HS-27A (cell line): ENCODE measurements around the gene PDZRN4.
"Not testable (repeated sequence)": the region's sequence is repeated elsewhere in the genome, so short reads cannot be mapped to it uniquely, and the experiment has no call there.

ENCODE experiments used
- DNase-seq: peaks from one replicate; pipeline ENCODE4 v3.0.0-alpha.2; 2012; ENCODE audit warnings: low read depth, missing footprints

The PDZRN4 gene

GRCh38 chr12:41563051-41563450, 374.9 kb downstream of the PDZRN4 start:
- no peak for DNase-seq

- no peak for DNase-seq
These were observed 376.7 kb downstream of the PDZRN4 start for GRCh38 chr12:41564816-41565215.

DNA sequence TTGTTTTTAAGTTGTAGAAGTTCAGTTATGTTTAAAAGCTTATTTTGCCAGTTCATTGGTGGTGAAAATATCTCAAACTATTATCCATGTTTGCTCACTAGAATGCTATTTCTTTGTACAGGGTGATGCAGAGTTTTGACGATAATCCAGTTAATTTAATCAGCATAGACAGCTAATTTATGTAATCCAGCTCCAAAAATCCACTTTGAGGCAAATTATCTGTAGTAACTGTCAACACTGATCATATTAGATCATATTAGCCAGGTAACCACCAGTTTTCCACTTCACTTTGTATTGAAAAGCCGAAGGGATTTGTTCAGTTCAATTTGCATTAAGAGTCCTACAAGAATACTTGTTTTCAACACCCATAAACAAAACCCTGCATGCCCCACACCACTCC, 378.6 kb downstream of the PDZRN4 start:
- no peak for DNase-seq

GRCh38 chr12:41573445-41573844, 385.3 kb downstream of the PDZRN4 start:
- DNase-seq: no peak

DNA sequence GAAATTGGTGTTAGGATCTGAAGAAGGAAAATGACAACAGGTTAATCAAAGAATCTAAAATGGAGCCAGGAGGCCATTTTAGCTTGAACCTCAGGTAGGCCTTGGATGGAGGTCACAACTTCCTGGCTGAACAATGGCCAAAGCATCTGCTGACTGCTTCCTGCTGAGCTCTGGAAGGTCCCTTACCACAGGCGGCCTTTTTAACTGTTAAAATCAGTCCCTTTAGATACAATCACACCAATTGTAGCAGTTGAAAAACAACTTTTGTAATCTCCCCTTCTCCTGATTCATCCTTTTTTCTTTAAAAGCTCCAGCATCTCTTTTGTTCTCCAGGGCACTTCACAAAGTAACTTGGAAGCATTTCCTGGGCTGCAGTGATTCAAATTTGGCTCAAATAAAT, 388.8 kb downstream of the PDZRN4 start:
- DNase-seq: no peak

DNA sequence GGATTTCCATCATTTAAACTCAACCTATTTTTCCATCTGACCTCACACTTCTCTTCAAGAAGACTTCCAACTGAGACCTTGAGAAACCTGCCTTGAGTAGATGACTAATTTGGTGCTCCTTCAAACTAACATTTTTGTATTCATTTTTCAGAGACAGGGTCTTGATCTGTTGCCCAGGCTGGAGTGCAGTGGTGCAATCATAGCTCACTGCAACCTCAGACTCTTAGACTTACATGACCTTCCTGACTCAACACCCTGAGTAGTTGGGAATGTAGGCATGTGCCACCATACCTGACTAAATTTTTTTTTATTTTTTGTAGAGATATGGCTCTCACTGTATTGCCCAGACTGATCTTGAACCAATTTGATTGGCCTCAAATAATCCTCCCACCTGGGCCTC, 389.9 kb downstream of the PDZRN4 start:
- no peak for DNase-seq

GRCh38 chr12:41585784-41586183, 397.7 kb downstream of the PDZRN4 start:
- no peak for DNase-seq

GRCh38 chr12:41587574-41587973, 399.5 kb downstream of the PDZRN4 start:
- no peak for DNase-seq

- no peak for DNase-seq
These were observed 401.8 kb downstream of the PDZRN4 start for GRCh38 chr12:41589878-41590277.

DNA sequence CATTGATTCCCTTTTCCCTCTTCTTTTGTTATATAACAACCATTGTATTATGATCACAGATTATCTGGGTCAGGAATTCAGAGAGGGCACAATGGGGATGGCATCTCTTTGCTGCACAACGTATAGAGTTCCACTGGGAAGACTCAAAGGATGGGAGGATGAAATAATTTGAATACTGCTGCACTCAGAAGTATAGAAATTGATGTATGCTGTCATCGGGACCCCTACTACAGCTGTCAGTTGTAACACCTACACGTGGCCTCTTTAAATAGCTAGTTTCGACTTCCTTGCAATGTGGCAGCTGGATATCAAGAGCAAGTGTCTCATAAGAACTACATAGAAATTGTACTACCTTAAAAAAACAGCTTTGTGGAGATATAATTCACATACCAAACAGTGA, 408.1 kb downstream of the PDZRN4 start:
- no peak for DNase-seq

GRCh38 chr12:41604830-41605229, 416.7 kb downstream of the PDZRN4 start:
- no peak for DNase-seq

- DNase-seq: no peak
These were observed 417.6 kb downstream of the PDZRN4 start for GRCh38 chr12:41605545-41606305.

DNA sequence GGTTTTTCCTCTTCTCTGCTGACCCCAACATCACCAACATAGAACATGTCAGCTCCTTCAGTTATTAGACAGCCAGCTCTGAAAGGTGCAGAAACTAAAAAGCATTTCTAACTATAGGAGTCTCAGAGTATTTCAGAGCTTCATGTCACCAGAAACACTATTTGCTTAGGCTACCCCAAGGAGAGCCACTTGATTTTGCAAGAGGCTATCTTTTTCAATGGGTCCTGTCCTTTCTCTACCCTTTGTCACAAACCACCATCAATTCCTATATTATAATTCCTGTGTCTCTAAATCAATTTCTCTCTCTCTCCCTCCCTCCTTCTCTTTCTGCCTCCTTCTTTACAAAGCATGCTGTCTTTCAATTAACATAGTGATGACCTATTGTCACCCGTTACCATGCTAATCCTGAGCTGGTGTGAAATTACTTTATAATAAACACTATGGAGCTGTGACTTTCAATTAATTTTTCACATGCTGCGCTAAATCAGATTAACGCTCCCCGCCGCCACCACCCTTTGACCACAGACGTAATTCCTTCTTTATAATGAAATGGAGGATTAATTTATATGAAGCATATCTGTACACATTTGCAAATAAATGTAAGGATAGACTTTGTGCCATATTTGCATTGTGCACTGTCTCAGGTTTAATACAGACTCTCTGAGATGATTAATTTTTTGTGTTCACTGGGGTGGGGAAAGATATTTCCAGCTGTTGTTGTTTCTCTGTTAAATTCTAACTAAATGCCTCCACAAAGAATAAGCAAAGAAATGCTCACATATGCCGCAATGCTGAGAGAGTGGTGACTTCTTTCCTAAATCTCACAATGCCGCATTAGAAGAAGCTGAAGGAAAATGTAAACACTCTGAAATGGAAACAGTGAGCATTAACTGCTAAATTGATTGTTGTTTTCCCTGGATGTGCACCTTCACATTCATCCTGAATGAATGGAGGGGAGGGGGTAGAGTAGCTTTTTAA, 418.6 kb downstream of the PDZRN4 start:
- DNase-seq: no peak

- DNase-seq: no peak
These were observed 424.9 kb downstream of the PDZRN4 start for GRCh38 chr12:41612892-41613557.

DNA sequence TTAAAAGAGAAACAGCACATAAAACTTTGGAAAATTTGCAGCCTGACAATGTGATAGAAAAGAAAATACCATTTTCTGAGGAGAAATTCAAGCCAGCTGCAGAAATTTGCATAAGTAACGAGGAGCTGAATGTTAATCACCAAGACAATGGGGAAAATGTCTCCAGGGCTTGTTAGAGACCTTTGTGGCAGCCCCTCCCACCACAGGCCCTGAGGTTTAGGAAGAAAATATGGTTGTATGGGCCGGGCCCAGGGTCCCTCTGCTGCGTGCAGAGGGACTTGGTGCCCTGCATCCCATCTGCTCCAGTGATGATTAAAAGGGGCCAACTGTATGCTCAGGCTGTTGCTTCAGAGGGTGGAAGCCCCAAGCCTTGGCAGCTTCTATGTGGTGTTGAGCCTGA, 427.1 kb downstream of the PDZRN4 start:
- DNase-seq: not testable (repeated sequence)

DNA sequence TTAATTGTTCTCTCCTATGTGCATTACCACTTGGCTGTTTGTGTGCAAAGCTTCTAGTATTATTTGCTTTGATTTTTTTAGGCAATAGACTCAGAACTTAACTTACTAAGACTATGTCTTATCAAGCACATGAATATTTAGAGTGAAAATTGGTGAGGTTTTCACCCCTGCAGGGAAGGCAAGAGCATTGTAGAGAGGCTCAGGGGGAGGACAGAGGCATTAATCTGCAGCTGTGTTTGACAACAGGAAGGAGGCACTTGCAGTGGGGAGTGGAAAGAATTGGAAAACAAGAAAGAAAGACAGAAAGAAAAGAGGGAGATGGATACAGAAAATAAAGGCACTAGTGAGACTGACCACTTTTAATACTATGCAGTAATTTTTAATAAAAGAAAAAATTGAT, 431.6 kb downstream of the PDZRN4 start:
- no peak for DNase-seq

GRCh38 chr12:41621291-41621690, 433.2 kb downstream of the PDZRN4 start:
- no peak for DNase-seq
